Activated CD4-positive, CD25-positive, alpha-beta regulatory T cell (primary cell): ENCODE data around the gene SLC5A2.
"Not testable (repeated sequence)": the region's sequence is repeated elsewhere in the genome, so short reads cannot be mapped to it uniquely, and the experiment has no call there.

ENCODE experiments used
- DNase-seq, 4 experiments: peaks; one replicate each; lab custom pipeline; 2025; lab: John Stamatoyannopoulos, UW

The SLC5A2 gene

DNA sequence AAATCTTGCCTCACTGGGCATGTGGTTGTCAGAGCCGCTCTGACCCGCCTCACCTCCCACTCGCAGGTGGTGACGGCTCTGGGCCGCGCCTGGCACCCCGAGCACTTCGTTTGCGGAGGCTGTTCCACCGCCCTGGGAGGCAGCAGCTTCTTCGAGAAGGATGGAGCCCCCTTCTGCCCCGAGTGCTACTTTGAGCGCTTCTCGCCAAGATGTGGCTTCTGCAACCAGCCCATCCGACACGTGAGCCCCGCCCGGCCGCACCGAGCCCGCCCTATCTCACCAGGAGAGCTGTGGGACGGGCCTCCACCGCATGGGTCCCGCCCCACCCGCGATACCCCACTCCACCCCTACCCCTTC is 7.0 kb upstream of the SLC5A2 start:
- DNase-seq, result no peak

DNA sequence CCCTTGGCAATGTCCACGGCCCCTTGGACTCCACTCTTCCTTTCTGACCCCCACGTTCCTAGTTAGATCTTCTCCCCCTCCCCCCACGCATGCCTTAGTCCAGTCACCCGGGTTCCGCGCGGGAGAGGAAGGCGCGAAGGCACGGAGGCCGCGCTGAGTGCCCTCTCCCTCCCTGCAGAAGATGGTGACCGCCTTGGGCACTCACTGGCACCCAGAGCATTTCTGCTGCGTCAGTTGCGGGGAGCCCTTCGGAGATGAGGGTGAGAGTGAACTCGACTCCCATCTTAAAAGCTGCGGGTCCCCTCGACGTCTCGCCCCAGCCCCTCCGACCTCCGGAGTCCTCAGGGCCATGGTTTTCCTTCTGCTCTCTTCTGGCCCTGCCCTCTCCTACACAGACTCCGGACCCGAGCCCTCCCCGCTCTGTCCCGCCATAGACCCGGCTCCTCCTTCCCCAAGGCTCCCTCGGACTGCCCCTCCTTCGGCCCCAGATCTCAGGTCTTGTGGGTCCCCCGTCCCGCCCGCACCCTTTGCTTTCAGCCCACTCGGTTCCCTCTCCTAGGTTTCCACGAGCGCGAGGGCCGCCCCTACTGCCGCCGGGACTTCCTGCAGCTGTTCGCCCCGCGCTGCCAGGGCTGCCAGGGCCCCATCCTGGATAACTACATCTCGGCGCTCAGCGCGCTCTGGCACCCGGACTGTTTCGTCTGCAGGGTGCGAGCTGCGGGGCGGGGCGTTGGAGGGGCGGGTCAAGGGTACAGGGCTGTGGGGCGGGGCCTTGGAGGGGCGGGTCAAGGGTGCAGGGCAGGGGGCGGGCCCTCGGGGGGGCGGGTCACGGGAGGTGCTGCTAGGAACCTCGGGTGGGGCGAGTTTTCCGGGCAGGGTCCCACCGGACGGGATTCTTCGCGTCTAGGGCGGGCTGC is 6.4 kb upstream of the SLC5A2 start:
- peak; percentile 78 to 91 (median 84) for DNase-seq

DNA sequence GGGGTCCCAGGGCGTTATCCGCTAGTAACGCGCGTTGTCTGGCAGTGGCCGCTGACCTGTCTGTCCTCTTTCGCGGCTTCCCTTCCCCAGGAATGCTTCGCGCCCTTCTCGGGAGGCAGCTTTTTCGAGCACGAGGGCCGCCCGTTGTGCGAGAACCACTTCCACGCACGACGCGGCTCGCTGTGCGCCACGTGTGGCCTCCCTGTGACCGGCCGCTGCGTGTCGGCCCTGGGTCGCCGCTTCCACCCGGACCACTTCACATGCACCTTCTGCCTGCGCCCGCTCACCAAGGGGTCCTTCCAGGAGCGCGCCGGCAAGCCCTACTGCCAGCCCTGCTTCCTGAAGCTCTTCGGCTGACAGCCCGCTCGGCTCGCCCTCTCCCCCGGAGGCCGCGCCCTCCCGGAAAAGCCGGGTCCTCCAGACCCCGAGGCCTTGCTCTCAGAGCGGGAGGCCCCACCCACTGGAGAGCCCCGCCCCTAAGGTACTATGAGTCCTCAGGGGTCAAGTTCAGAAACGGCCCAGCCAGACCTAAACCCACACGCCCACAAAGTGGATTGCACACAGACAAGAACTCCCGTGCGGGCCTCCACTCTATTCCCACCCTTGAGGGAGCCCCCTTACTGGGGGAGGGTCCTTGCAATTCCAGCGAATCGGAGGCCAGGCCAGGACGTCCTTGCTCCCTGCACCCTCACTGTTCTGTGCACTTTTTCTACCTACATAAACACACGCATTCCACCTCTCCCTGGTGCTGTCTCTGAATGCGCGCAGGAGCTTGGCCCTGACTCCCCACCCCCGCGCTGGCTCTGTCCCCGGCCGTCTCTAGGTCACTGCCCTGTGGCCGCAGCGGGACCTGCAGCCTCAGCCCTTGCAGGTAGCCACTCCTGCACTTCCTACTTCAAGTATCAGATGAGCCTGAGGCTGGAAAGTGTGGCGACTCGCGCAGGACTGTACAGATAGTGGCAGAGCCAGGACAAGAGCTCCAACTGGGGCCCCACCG is 5.4 kb upstream of the SLC5A2 start:
- no peak for DNase-seq

DNA sequence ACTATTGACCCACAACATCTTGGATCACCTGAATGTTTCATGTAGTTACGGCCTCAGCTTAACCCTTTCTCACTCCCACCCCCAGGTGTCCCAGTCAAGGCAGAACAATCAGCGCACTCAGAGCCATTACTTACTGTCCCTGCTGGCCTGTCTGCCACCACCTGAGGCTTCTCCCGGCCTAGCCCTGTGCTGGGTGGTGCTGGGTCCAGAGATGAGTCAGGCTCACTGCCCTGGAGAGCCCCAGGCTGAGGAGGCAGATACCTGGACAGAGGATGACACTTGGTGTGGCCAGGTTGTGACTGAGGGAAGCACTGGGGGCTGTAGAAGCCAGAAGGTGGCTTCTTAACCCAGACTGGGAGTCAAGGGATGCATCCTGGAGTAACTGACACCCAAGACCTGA is 4.0 kb upstream of the SLC5A2 start:
- no peak for DNase-seq

DNA sequence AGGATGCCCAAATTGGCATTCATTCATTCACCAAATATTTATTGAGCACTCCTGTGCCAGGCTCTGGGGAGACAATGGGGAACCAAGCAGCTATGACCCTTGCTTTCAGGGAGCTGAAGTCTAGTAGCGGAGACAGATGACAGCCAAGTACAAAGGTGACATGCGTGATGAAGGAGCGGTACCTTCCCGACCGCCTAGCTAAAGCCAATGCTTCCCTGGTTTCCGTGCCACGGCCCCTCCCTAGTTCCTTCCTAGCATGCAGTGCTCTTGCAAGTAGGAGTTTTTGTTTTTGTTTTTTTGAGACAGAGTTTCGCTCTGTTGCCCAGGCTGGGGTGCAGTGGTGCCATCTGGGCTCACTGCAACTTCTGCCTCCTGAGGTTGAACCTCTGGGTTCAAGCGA is 3.2 kb upstream of the SLC5A2 start:
- no peak for DNase-seq

DNA sequence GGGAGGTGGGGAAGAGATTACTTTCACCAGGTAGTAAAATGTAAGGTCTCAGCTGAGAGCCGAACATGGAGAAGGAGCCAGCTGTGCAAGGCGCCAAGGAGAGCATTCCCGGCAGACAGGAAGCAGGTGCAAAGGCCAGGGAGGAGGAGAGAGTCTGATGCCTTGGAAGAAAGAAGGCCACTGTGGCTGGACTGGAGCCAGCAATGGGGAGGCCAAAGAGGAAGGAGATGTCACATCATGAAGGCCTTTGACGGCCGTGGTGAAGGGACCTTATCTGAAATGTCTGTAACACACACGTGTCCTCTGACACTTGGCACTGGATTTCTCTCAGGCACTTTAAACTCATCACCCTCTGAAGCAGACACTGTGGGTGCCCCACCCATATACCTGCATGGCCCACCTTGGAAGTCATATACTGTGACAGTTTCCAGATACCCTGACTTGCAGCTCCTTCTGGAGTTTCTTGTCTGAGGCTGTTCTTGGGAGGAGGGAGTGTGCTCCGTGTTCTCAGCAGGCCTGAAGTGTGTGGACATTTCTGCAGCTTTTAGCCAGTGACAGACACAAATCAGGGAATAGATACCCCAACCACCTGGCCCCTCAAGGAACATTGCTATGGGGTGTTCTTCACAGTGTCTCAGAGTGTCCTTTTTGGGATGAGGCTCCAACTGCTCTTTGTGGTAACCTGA is 1.9 kb upstream of the SLC5A2 start:
- no peak for DNase-seq

DNA sequence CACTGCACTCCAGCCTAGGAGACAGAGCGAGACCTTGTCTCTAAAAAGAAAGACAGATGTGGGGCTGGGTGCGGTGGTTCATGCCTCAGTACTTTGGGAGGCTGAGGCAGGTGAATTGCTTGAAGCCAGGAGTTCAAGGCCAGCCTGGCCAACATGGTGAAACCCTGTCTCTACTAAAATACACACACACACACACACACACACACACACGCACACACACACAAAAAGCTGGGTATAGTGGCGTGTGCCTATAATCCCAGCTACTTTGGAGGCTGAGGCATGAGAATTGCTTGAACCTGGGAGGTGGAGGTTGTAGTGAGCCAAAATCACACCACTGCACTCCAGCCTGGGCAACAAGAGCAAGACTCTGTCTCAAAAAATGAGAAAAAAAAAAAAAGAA is 1.1 kb downstream of the SLC5A2 start:
- DNase-seq, result not testable (repeated sequence)

DNA sequence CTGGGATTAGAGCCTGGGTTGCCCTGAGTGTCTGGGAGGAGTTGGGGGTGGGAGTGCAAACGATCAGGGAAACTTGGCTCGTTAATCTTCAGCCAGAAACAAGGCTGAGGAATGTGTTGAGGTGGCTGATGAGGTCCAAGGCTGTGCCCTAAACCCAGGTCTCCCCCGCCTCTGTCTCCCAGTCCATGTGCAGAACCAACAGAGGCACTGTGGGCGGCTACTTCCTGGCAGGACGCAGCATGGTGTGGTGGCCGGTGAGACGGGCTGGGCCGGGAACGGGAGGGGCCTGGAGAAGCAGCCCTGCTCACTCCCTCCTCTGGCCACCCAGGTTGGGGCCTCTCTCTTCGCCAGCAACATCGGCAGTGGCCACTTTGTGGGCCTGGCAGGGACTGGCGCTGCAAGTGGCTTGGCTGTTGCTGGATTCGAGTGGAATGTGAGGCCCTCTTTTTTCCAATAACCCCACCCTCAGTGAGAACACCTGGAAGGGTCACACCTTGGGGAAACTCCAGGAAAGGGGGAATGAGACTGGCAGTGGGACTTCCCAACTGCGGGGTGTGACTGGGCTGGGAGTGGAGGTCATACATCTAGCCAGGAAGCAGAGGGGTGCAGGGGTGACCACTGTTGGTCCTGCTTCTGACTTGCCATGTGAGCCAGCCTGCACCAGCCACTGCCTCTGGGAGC is 1.7 kb downstream of the SLC5A2 start:
- DNase-seq, result no peak

DNA sequence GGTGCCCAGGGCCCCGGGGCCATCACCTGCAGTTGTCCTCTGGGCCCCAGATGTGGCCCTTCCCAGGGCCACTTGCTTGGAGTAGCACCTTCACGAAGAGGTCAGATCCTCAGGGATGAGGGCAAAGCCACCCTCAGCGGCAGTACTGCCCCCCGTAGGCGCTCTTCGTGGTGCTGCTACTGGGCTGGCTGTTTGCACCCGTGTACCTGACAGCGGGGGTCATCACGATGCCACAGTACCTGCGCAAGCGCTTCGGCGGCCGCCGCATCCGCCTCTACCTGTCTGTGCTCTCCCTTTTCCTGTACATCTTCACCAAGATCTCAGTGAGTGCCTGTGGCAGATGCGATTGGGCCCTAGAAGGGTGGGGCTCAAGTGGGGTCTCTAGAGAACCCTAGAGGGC is 2.6 kb downstream of the SLC5A2 start:
- DNase-seq, result no peak

DNA sequence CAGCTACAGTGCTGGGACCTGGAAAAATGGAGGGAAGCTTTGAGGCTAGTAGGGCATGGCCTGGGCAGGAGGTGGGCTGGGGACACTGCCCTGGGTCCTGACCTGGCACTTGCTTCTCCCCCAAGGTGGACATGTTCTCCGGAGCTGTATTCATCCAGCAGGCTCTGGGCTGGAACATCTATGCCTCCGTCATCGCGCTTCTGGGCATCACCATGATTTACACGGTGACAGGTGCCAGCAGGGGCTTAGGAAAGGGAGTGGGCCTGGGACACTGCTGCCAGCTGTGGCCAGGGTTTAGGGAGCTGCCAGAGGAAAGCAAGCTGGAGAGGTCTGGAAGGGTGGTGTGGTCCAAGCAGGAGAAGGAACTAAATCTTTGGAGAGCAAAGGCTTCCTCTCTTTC is 3.1 kb downstream of the SLC5A2 start:
- DNase-seq, result no peak

DNA sequence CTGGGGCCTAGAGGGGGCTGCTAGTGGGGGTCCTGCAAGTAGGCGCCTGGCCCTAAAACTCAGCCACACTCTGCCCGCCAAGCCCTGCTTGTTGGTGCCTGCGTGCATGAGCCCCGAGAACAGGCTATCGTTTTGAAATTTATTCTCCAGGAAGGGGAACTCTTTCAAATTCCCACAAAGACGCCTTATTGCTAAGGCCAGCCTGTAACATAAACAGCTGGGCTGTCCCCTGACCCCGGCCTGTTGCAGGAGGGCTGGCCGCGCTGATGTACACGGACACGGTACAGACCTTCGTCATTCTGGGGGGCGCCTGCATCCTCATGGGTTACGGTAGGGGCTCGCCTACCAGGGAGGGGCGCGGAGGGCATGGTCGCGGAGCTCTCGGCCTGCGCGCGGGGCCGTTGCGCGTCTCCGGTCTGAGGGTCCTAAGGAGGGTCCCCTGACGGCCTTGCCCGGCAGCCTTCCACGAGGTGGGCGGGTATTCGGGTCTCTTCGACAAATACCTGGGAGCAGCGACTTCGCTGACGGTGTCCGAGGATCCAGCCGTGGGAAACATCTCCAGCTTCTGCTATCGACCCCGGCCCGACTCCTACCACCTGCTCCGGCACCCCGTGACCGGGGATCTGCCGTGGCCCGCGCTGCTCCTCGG is 4.3 kb downstream of the SLC5A2 start:
- no peak for DNase-seq

DNA sequence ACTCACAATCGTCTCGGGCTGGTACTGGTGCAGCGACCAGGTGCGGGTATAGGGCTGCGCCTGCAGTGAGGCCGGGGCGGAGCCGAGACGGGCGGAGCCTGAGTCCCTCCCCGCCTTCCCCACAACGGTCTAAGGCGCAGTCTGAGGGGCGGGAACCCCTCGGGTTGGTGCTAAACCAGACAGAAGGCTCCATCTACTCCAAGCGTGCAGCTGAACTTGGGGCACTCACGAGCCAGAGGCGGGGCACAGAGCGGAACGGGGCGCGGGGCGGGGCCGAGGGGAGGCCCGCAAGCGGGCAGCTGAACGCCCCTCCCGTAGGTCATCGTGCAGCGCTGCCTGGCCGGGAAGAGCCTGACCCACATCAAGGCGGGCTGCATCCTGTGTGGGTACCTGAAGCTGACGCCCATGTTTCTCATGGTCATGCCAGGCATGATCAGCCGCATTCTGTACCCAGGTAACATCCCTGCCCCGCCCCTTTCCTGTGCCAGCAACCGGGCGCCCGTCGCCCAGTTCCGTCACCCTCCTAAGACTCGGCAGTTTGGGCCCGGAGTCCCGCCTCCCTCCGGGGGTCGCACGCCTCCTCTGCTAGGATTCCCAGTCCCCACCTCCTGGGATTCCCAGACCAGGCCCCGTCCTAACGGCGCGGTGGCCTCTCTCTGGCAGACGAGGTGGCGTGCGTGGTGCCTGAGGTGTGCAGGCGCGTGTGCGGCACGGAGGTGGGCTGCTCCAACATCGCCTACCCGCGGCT is 5.0 kb downstream of the SLC5A2 start:
- peak; percentile 21 to 68 (median 53) for DNase-seq

DNA sequence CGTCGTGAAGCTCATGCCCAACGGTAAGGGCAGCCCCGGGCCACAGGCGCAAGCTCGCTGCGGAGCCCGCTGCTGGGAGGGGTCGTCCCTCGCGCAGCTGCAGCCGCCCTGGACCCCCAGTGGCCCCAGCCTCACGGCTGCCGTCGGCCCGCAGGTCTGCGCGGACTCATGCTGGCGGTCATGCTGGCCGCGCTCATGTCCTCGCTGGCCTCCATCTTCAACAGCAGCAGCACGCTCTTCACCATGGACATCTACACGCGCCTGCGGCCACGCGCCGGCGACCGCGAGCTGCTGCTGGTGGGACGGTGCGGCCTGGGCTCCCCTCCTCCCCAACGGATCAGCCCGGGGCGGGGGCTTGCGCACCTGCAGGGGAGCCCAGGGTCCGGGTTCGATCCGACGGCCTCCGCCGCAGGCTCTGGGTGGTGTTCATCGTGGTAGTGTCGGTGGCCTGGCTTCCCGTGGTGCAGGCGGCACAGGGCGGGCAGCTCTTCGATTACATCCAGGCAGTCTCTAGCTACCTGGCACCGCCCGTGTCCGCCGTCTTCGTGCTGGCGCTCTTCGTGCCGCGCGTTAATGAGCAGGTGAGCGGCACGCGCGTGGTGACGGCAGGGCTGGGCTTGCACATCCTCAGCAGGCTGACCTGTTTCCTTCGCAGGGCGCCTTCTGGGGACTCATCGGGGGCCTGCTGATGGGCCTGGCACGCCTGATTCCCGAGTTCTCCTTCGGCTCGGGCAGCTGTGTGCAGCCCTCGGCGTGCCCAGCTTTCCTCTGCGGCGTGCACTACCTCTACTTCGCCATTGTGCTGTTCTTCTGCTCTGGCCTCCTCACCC is 5.8 kb downstream of the SLC5A2 start:
- no peak for DNase-seq

DNA sequence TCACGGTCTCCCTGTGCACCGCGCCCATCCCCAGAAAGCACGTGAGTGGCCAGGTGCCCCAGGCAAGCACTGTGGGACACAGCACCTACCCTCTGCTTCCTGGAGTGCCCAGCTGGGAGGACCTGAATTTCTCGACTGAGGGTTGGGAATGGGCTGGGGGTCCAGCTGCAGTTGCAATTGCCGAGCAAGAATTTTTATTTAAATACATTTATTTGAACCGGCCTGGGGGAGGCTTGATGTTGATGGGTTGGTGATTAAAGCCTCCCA is 6.3 kb downstream of the SLC5A2 start:
- DNase-seq, result no peak

DNA sequence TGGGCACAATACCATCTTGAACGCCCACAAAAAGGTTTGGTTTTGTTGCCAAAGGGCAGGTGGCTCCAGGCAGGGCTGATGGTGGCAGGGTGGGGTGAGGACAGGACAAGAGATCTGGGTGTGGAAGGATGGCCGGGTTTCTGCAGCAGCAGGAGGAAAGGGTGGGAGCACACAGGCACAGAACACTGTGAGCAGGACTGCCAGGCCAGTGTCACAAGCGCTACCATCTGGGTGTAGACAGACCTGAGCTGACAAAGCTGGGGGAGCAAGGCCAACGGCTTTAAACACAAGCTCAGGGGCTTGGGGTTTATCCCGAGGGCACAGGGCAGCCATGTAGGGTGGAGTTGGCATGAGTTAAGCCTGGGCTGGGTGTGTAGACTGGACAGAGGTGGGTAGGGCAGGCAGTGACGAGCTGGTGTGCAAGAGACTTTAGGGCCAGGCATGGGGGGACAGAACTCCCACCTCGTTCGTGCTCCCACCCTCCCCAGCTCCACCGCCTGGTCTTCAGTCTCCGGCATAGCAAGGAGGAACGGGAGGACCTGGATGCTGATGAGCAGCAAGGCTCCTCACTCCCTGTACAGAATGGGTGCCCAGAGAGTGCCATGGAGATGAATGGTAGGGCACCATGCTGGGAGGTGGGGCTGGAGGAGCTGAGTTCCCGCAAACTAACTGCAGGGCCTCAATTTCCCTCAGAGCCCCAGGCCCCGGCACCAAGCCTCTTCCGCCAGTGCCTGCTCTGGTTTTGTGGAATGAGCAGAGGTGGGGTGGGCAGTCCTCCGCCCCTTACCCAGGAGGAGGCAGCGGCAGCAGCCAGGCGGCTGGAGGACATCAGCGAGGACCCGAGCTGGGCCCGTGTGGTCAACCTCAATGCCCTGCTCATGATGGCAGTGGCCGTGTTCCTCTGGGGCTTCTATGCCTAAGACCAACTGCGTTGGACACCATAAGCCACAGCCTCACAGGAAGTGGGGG is 7.0 kb downstream of the SLC5A2 start:
- DNase-seq, result no peak

DNA sequence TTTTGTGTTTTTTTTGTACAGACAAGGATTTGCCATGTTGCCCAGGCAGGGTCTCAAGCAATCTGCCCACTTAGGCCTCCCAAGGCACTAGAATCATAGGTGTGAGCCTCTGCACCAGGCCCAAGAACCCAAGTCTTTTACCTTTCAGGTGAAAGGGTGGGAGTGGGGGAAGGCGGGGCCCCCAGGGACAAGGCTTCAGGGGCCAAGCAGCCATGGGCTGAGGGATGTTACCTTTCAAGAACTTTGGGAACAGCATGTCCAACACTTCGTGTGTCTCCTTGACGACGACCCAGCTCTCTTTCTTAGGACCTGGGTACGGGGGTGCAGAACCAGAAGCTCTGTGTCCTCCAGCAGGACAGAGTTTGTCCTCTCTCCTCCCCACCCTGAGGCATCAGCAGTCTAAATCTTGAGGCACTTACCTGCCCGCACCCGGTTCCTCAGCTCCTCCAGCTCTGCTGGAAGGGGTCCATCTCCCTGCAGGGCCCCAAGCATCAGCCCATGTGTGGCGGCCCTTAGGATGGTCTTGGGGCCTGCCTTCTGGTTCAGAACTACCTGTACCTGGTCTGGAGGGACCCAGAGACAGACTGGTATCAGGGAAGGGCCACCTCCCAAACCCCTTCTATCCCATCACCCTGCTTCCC is 9.0 kb downstream of the SLC5A2 start:
- DNase-seq, result no peak

DNA sequence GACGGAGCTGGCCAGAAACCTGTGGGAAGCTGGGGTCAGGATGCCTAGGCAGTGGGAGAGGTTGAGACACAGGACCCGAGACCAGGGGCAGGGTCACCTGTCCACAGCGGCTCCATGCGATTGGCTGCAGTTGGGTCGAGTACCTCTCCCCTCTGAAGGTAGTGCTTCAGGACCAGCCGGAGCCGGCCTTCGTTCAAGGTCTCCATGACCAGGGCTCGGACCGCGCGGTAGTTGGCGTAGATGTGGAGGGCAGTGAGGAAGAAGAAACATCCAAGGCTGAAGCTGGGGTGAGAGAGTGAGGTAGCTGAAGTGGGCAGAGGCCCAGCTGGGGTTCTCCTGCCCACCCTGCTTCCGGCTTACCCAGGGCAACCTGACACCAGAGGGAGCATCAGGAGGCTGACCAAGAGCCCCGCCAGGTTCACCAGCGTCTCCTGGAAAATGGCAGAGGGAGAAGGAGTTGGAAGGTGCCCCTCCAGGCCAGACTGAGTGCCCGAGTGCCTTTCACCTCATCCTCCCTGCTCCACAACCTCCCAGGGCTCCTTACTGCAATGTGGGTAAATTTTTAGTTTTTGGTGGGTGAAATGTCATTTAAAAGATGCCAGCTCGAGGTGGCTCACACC is 10.7 kb downstream of the SLC5A2 start:
- DNase-seq, result no peak

DNA sequence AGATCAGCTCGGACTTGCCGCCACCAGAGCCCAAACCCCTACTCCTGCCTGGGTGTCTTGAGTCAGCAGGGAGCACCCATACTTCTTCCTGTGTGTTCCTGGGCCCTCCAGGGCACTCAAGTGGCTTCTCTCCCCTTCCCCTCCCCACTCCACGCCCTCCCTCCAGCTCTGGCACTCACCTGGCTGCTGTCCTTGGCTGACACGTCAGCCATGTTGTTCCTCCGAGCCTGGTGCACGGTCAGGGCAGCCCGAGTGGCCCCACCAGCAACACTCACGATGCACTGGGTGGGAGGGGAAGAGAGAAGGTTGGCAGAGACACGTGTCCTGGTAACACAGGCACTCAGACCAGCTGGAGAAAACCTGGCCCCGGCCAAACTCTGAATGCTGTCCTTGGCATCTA is 13.7 kb downstream of the SLC5A2 start:
- DNase-seq, result no peak
